Erythroblast (primary cell): ENCODE measurements around the gene GSTM3.

Experiments used
- GATA1 ChIP-seq: IDR thresholded peaks from 2 replicates; pipeline ENCODE4 v1.6.1; 2011; ENCODE audit warnings: low read depth, mild to moderate bottlenecking, control low read depth, low read length, moderate library complexity
- POLR2A ChIP-seq: IDR thresholded peaks from 2 replicates; pipeline ENCODE4 v1.6.1; 2011; ENCODE audit warnings: mild to moderate bottlenecking, low read length

- TF ChIP-seq POLR2A (no peak), GATA1 (no peak)
Observed at GRCh38 chr1:109785446-109786111, 44.7 kb upstream of the GSTM3 start.
